B cell (primary cell): ENCODE data around the gene BCL2.

Experiments
- CTCF ChIP-seq: fragments of 200-600 bp; IDR thresholded peaks from one replicate; pipeline ENCODE4 v1.8.0; 2022; ENCODE audit warnings: antibody characterized with exemption, mild to moderate bottlenecking
- EZH2 ChIP-seq: IDR thresholded peaks from 2 replicates; pipeline ENCODE4 v1.6.1; 2012; ENCODE audit warnings: borderline replicate concordance, low read depth, mild to moderate bottlenecking, moderate library complexity, low read length; ENCODE audit not compliant: insufficient read depth, poor library complexity, severe bottlenecking

- no peak for TF ChIP-seq CTCF
- no peak for TF ChIP-seq EZH2
Measured at GRCh38 chr18:63202828-63203227, 116.7 kb downstream of the BCL2 start.
